ENCODE data around the gene TCF7L2.
"Not testable (repeated sequence)": the region's sequence is repeated elsewhere in the genome, so short reads cannot be mapped to it uniquely, and the experiment has no call there.

TCF7L2 gene

DNA sequence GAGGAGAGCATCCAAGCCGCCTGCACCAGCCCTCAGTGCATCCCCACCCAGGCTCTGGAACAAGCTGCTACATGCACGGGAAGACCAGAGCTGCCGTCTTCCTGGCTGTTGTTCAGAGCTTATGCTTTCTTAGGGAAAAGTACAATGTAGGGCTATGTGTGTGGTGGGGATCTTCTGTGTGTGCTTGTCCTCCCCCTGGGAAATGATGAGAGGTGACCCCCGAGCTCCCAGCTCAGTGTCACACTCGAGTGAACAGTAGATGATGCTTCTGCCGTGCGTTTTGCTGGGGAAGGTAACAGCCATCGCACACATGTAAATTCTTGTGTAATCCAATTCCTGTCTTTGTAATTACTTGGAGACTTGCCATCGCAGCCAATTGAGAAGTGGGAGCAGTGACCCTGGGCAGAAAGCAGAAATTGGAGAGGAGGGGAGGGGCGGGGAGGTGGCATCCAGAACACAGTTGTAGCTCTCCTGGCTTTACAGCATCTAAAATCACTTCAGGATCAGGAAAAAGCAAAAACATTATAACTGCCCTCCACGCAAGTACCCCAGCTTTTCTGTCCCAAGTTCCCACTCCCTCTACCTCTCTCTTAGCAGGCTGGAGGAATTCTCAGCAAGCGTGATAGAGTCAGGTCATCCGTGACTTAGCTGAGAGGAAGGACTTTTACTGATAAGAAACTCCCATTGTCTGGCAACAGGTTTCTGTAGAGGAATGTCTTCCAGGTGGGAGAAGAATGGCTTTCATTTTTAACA lies 149.6 kb downstream of the TCF7L2 start:
- H3K27ac Mint-ChIP-seq, result no peak overlapping the region
- DNase-seq (ENCODE audit: low spot score), result no peak
- no peaks in the 10 kb centered on the region for H3K36me3 Mint-ChIP-seq (ENCODE audit: low read depth)
- peaks cover 7% of the 10 kb centered on the region for H3K27me3 Mint-ChIP-seq (ENCODE audit: low read depth)
- no peak overlapping the region for H3K4me3 Mint-ChIP-seq
- no peaks in the 10 kb centered on the region for H3K4me1 Mint-ChIP-seq (ENCODE audit: low read depth)
- no peaks in the 10 kb centered on the region for H3K9me3 Mint-ChIP-seq

DNA sequence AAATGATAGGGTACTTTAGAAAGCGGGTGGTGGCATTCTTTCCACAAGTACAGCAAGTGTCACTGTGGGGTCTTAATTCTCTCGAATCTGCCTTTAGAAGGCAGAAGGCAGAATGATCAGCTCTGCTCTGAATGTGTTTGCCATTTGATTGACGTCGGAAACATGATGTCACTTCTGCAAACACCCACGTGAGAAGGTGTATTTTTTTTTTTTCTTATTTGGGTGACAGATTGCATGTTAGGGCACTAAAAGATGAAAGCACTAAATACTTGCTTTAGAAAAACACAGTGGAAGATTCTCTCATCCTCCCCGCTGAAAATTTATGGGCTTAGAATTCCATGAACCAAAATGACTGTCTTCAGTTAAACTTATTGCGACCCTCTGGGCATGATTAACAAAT lies 150.2 kb downstream of the TCF7L2 start:
- no peak for DNase-seq (ENCODE audit: low spot score)
- no peak overlapping the region for H3K4me3 Mint-ChIP-seq
- H3K4me1 Mint-ChIP-seq (ENCODE audit: low read depth), result no peaks in the 10 kb centered on the region
- H3K9me3 Mint-ChIP-seq, result no peaks in the 10 kb centered on the region
- no peaks in the 10 kb centered on the region for H3K36me3 Mint-ChIP-seq (ENCODE audit: low read depth)
- no peak overlapping the region for H3K27ac Mint-ChIP-seq
- peaks cover 7% of the 10 kb centered on the region for H3K27me3 Mint-ChIP-seq (ENCODE audit: low read depth)

DNA sequence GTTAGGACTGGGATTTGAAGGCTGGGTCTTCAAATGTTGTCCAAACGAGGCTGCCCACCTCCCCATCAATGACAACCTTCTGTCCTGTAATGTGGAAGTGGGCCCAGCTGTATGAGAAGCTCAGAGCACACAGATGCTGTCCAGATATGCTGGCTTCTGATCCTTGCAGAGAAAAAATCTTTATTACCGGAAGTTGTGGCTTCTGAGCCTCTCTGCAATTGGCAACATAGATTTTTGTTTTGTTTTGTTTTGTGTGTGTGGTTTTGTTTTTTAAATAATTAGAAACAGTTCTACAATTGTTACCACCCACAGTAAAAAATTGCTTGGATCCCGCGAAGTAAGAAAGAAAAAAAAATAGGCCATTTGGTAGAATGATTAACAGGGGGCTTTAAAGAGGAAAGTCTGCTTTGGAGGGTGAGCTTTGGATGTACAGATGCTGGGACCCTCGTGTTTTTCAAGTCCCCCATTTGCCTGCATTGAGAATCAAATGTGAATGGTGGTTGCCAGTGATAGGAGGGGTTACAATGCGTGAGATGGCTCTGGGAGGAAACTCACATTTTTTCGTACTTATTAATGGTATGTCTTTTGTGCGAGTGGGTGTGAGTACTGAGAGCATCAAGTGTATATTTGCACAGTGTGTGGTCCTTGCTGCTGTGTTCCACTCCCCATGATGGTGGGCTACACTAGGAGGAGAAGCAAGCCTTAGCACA lies 153.2 kb downstream of the TCF7L2 start:
- H3K9me3 Mint-ChIP-seq, result no peaks in the 10 kb centered on the region
- no peak for DNase-seq (ENCODE audit: low spot score)
- peaks cover 2% of the 10 kb centered on the region for H3K27me3 Mint-ChIP-seq (ENCODE audit: low read depth)
- no peak overlapping the region for H3K4me3 Mint-ChIP-seq
- no peaks in the 10 kb centered on the region for H3K36me3 Mint-ChIP-seq (ENCODE audit: low read depth)
- no peak overlapping the region for H3K27ac Mint-ChIP-seq
- no peaks in the 10 kb centered on the region for H3K4me1 Mint-ChIP-seq (ENCODE audit: low read depth)

GRCh38 chr10:113104047-113104446 lies 154.0 kb downstream of the TCF7L2 start:
- Mint-ChIP-seq H3K9me3 (no peaks in the 10 kb centered on the region), H3K36me3 (ENCODE audit: low read depth) (no peaks in the 10 kb centered on the region), H3K27me3 (ENCODE audit: low read depth) (peaks cover 2% of the 10 kb centered on the region), H3K27ac (no peak overlapping the region), H3K4me1 (ENCODE audit: low read depth) (no peaks in the 10 kb centered on the region), H3K4me3 (no peak overlapping the region)
- no peak for DNase-seq (ENCODE audit: low spot score)

- peaks cover 6% of the 10 kb centered on the region for H3K27me3 Mint-ChIP-seq (ENCODE audit: low read depth)
- no peaks in the 10 kb centered on the region for H3K9me3 Mint-ChIP-seq
- no peak overlapping the region for H3K4me3 Mint-ChIP-seq
- H3K27ac Mint-ChIP-seq, result no peak overlapping the region
- no peaks in the 10 kb centered on the region for H3K4me1 Mint-ChIP-seq (ENCODE audit: low read depth)
- DNase-seq (ENCODE audit: low spot score), result no peak
- no peaks in the 10 kb centered on the region for H3K36me3 Mint-ChIP-seq (ENCODE audit: low read depth)
These were observed 158.3 kb downstream of the TCF7L2 start for GRCh38 chr10:113108194-113108835.

- no peak overlapping the region for H3K4me3 Mint-ChIP-seq
- H3K36me3 Mint-ChIP-seq (ENCODE audit: low read depth), result no peaks in the 10 kb centered on the region
- no peak for DNase-seq (ENCODE audit: low spot score)
- H3K27ac Mint-ChIP-seq, result no peak overlapping the region
- H3K27me3 Mint-ChIP-seq (ENCODE audit: low read depth), result peaks cover 8% of the 10 kb centered on the region
- no peaks in the 10 kb centered on the region for H3K4me1 Mint-ChIP-seq (ENCODE audit: low read depth)
- H3K9me3 Mint-ChIP-seq, result no peaks in the 10 kb centered on the region
These were observed 158.9 kb downstream of the TCF7L2 start for GRCh38 chr10:113108948-113109347.

DNA sequence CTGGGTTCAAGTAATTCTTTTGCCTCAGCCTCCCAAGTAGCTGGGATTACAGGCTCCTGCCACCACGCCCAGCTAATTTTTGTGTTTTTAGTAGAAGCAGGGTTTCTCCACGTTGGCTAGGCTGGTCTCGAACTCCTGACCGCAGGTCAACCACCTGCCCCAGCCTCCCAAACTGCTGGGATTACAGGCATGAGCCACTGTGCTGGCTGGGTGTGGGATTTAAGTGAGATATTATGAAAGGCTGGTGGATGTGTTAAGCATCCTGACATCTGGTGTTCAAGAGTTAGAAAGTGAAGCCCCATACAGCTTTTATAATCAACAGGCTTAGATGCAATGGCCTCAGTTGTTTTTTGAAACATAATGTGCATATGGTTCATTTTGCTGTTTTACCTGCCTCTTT lies 159.4 kb downstream of the TCF7L2 start:
- not testable (repeated sequence) for DNase-seq (ENCODE audit: low spot score); H3K27ac Mint-ChIP-seq; H3K4me1 Mint-ChIP-seq (ENCODE audit: low read depth); H3K9me3 Mint-ChIP-seq; H3K4me3 Mint-ChIP-seq; H3K36me3 Mint-ChIP-seq (ENCODE audit: low read depth)
- H3K27me3 Mint-ChIP-seq (ENCODE audit: low read depth), result peaks cover 12% of the 10 kb centered on the region

GRCh38 chr10:113111260-113111659 lies 161.2 kb downstream of the TCF7L2 start:
- Mint-ChIP-seq H3K9me3 (no peaks in the 10 kb centered on the region), H3K4me1 (ENCODE audit: low read depth) (no peaks in the 10 kb centered on the region), H3K27ac (no peak overlapping the region)

GRCh38 chr10:113111900-113112853 lies 162.1 kb downstream of the TCF7L2 start:
- Mint-ChIP-seq H3K27ac (no peak overlapping the region), H3K36me3 (ENCODE audit: low read depth) (no peaks in the 10 kb centered on the region), H3K4me1 (ENCODE audit: low read depth) (no peaks in the 10 kb centered on the region), H3K27me3 (ENCODE audit: low read depth) (peaks cover 13% of the 10 kb centered on the region), H3K9me3 (no peaks in the 10 kb centered on the region), H3K4me3 (no peak overlapping the region)
- no peak for DNase-seq (ENCODE audit: low spot score)

More at GRCh38 chr10:113111260-113111659, 161.2 kb downstream of the TCF7L2 start:
- Mint-ChIP-seq H3K4me3 (no peak overlapping the region), H3K27me3 (ENCODE audit: low read depth) (peaks cover 13% of the 10 kb centered on the region), H3K36me3 (ENCODE audit: low read depth) (no peaks in the 10 kb centered on the region)
- DNase-seq (ENCODE audit: low spot score), result no peak

GRCh38 chr10:113113241-113113640 lies 163.2 kb downstream of the TCF7L2 start:
- DNase-seq (ENCODE audit: low spot score), result no peak
- Mint-ChIP-seq H3K27ac (no peak overlapping the region), H3K4me3 (no peak overlapping the region), H3K36me3 (ENCODE audit: low read depth) (no peaks in the 10 kb centered on the region), H3K9me3 (no peaks in the 10 kb centered on the region), H3K4me1 (ENCODE audit: low read depth) (no peaks in the 10 kb centered on the region), H3K27me3 (ENCODE audit: low read depth) (peaks cover 19% of the 10 kb centered on the region)

GRCh38 chr10:113113918-113114317 lies 163.9 kb downstream of the TCF7L2 start:
- Mint-ChIP-seq H3K36me3 (ENCODE audit: low read depth) (no peaks in the 10 kb centered on the region), H3K27me3 (ENCODE audit: low read depth) (peaks cover 20% of the 10 kb centered on the region), H3K4me1 (ENCODE audit: low read depth) (no peaks in the 10 kb centered on the region), H3K4me3 (no peak overlapping the region), H3K27ac (no peak overlapping the region), H3K9me3 (no peaks in the 10 kb centered on the region)
- DNase-seq (ENCODE audit: low spot score), result no peak

GRCh38 chr10:113115556-113115955 lies 165.5 kb downstream of the TCF7L2 start:
- Mint-ChIP-seq H3K27me3 (ENCODE audit: low read depth) (peaks cover 18% of the 10 kb centered on the region), H3K27ac (no peak overlapping the region), H3K36me3 (ENCODE audit: low read depth) (no peaks in the 10 kb centered on the region), H3K4me3 (no peak overlapping the region), H3K9me3 (no peaks in the 10 kb centered on the region), H3K4me1 (ENCODE audit: low read depth) (no peaks in the 10 kb centered on the region)
- no peak for DNase-seq (ENCODE audit: low spot score)

DNA sequence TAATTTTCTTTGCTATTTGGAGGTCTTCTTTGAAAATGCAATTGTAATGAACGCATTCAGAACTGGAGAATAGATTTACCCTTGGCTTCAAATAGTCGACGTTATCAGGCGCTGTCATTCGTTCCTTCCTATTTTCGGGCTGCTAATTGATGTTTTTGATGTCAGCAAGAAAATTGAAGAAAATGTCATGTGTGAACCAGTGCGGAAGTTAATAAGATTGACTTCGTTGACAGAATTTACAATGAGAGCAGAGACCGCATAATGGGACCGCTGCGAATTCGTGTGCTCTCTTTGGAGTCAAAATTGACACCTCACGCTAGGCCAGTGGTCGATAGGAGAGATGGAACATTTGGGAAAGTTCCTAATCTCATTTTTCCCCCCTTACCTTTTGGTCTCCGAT lies 168.8 kb downstream of the TCF7L2 start:
- peaks cover 20% of the 10 kb centered on the region for H3K27me3 Mint-ChIP-seq (ENCODE audit: low read depth)
- no peaks in the 10 kb centered on the region for H3K4me1 Mint-ChIP-seq (ENCODE audit: low read depth)
- no peaks in the 10 kb centered on the region for H3K9me3 Mint-ChIP-seq

More for the DNA sequence above, 168.8 kb downstream of the TCF7L2 start:
- Mint-ChIP-seq H3K27ac (no peak overlapping the region), H3K4me3 (no peak overlapping the region), H3K36me3 (ENCODE audit: low read depth) (no peaks in the 10 kb centered on the region)
- DNase-seq (ENCODE audit: low spot score), result no peak

All from T-helper 2 cell treated with Interferon-gamma antibody and Interleukin-4, amounts not matched to agents 5 μg/mL and 100 μg/mL, for 36 hours (primary cell).